HAP-1 (cell line): Measurements from ENCODE around the gene SLMAP.
A peak's percentile ranks its signal among the peaks of the same experiment; 100 is the strongest.

ENCODE experiments used
- DNase-seq, 2 experiments: peaks; one replicate each; pipeline ENCODE4 v3.0.0-alpha.2; 2016 to 2020; ENCODE audit warnings: low spot score in 2 of 2
- H3K27me3 ChIP-seq: fragments of 250-450 bp; sonication (Bioruptor Pico); 2 replicates; pipeline ENCODE4 v1.5.1; 2020; ENCODE audit warnings: low read depth, mild to moderate bottlenecking, moderate library complexity
- H3K36me3 ChIP-seq: fragments of 250-450 bp; sonication (Bioruptor Pico); replicated peaks from 2 replicates; pipeline ENCODE4 v1.5.1; 2020; ENCODE audit warnings: mild to moderate bottlenecking
- H3K4me1 ChIP-seq: fragments of 250-450 bp; sonication (Bioruptor Pico); 2 replicates; pipeline ENCODE4 v1.5.1; 2020; ENCODE audit warnings: mild to moderate bottlenecking
- H3K4me3 ChIP-seq: fragments of 250-450 bp; sonication (Bioruptor Pico); 2 replicates; pipeline ENCODE4 v1.5.1; 2020; ENCODE audit warnings: mild to moderate bottlenecking, moderate library complexity
- H3K9me3 ChIP-seq: fragments of 250-450 bp; sonication (Bioruptor Pico); 2 replicates; pipeline ENCODE4 v1.5.1; 2020; ENCODE audit warnings: mild to moderate bottlenecking, moderate library complexity
- in situ Hi-C: fragments of 300-500 bp; cut with MboI; formaldehyde crosslinking; loops from 3 replicates; pipeline ENCODE4 v1.14.3; 2020; ENCODE audit warnings: low sequenced_read_pairs, inconsistent platforms, mixed read lengths

SLMAP gene

GRCh38 chr3:57815036-57815435 is 58.9 kb downstream of the SLMAP start:
- H3K4me1 ChIP-seq = no peaks in the 10 kb centered on the region
- H3K27me3 ChIP-seq = no peaks in the 10 kb centered on the region
- no peaks in the 10 kb centered on the region; the same call in 1 of the 2 replicates for H3K36me3 ChIP-seq
- in situ Hi-C loops = no loop called here
- DNase-seq = no peak
- no peak overlapping the region for H3K4me3 ChIP-seq
- H3K9me3 ChIP-seq = peaks cover 2% of the 10 kb centered on the region; the same call in 1 of the 2 replicates

- Histone ChIP-seq H3K27me3 (no peaks in the 10 kb centered on the region), H3K4me1 (peaks cover 2% of the 10 kb centered on the region), H3K36me3 (no peaks in the 10 kb centered on the region; the same call in 1 of the 2 replicates), H3K9me3 (peaks cover 2% of the 10 kb centered on the region; the same call in 1 of the 2 replicates), H3K4me3 (no peak overlapping the region)
- DNase-seq = no peak
- in situ Hi-C loops = no loop called here
Observed at GRCh38 chr3:57816471-57817095, 60.5 kb downstream of the SLMAP start.

- in situ Hi-C loops = no loop called here
Observed at GRCh38 chr3:57818772-57819171, 62.7 kb downstream of the SLMAP start.

GRCh38 chr3:57820479-57820878 is 64.4 kb downstream of the SLMAP start:
- no peak overlapping the region for H3K4me3 ChIP-seq
- no peaks in the 10 kb centered on the region for H3K9me3 ChIP-seq
- in situ Hi-C loops = no loop called here
- DNase-seq = no peak
- H3K4me1 ChIP-seq = peaks cover 21% of the 10 kb centered on the region
- H3K36me3 ChIP-seq = no peaks in the 10 kb centered on the region
- no peaks in the 10 kb centered on the region for H3K27me3 ChIP-seq

More at GRCh38 chr3:57818772-57819171, 62.7 kb downstream of the SLMAP start:
- H3K36me3 ChIP-seq = no peaks in the 10 kb centered on the region
- H3K4me1 ChIP-seq = peaks cover 7% of the 10 kb centered on the region
- H3K4me3 ChIP-seq = no peak overlapping the region
- no peak for DNase-seq
- H3K27me3 ChIP-seq = no peaks in the 10 kb centered on the region
- H3K9me3 ChIP-seq = no peaks in the 10 kb centered on the region

- no peak overlapping the region for H3K4me3 ChIP-seq
- peaks cover 32% of the 10 kb centered on the region for H3K4me1 ChIP-seq
- H3K9me3 ChIP-seq = no peaks in the 10 kb centered on the region
- DNase-seq = no peak
- H3K36me3 ChIP-seq = no peaks in the 10 kb centered on the region
- in situ Hi-C loops = no loop called here
- H3K27me3 ChIP-seq = no peaks in the 10 kb centered on the region
Observed at GRCh38 chr3:57821765-57822164, 65.7 kb downstream of the SLMAP start.

- H3K9me3 ChIP-seq = no peaks in the 10 kb centered on the region
- H3K4me1 ChIP-seq = peaks cover 32% of the 10 kb centered on the region
- H3K4me3 ChIP-seq = no peak overlapping the region
- in situ Hi-C loops = no loop called here
- no peak for DNase-seq
- H3K27me3 ChIP-seq = no peaks in the 10 kb centered on the region
- H3K36me3 ChIP-seq = no peaks in the 10 kb centered on the region
Observed at GRCh38 chr3:57822686-57823085, 66.6 kb downstream of the SLMAP start.

- no peak overlapping the region for H3K4me3 ChIP-seq
- no peaks in the 10 kb centered on the region for H3K9me3 ChIP-seq
- no peaks in the 10 kb centered on the region for H3K36me3 ChIP-seq
- in situ Hi-C loops = no loop called here
- peak; percentile 59 to 79 for DNase-seq
- peaks cover 32% of the 10 kb centered on the region for H3K4me1 ChIP-seq
- no peaks in the 10 kb centered on the region for H3K27me3 ChIP-seq
Observed at GRCh38 chr3:57825116-57825515, 69.0 kb downstream of the SLMAP start.

GRCh38 chr3:57826245-57826951 is 70.3 kb downstream of the SLMAP start:
- H3K27me3 ChIP-seq = no peaks in the 10 kb centered on the region
- H3K4me3 ChIP-seq = no peak overlapping the region
- H3K4me1 ChIP-seq = peaks cover 31% of the 10 kb centered on the region
- no peak for DNase-seq
- no peaks in the 10 kb centered on the region for H3K36me3 ChIP-seq
- in situ Hi-C loops = no loop called here
- no peaks in the 10 kb centered on the region for H3K9me3 ChIP-seq

- Histone ChIP-seq H3K4me3 (no peak overlapping the region), H3K27me3 (no peaks in the 10 kb centered on the region), H3K4me1 (peaks cover 24% of the 10 kb centered on the region), H3K9me3 (no peaks in the 10 kb centered on the region), H3K36me3 (no peaks in the 10 kb centered on the region)
- in situ Hi-C loops = no loop called here
- no peak for DNase-seq
Observed at GRCh38 chr3:57826952-57827723, 71.0 kb downstream of the SLMAP start.

- no peaks in the 10 kb centered on the region for H3K9me3 ChIP-seq
- peaks cover 29% of the 10 kb centered on the region for H3K4me1 ChIP-seq
- no peak overlapping the region for H3K4me3 ChIP-seq
- DNase-seq = no peak
- in situ Hi-C loops = no loop called here
- no peaks in the 10 kb centered on the region for H3K27me3 ChIP-seq
- H3K36me3 ChIP-seq = peaks cover under 1% of the 10 kb centered on the region; the same call in 1 of the 2 replicates
Observed at GRCh38 chr3:57827757-57828156, 71.6 kb downstream of the SLMAP start.

- DNase-seq = no peak
- Histone ChIP-seq H3K4me1 (peaks cover 7% of the 10 kb centered on the region), H3K36me3 (peaks cover 4% of the 10 kb centered on the region), H3K9me3 (no peaks in the 10 kb centered on the region), H3K27me3 (no peaks in the 10 kb centered on the region; the same call in 1 of the 2 replicates), H3K4me3 (no peak overlapping the region)
- in situ Hi-C loops = no loop called here
Observed at GRCh38 chr3:57832486-57832885, 76.4 kb downstream of the SLMAP start.

- Histone ChIP-seq H3K4me3 (no peak overlapping the region), H3K4me1 (peaks cover 7% of the 10 kb centered on the region), H3K36me3 (peaks cover 4% of the 10 kb centered on the region), H3K27me3 (no peaks in the 10 kb centered on the region; the same call in 1 of the 2 replicates), H3K9me3 (no peaks in the 10 kb centered on the region)
- in situ Hi-C loops = no loop called here
- DNase-seq = no peak
Observed at GRCh38 chr3:57832900-57833313, 76.8 kb downstream of the SLMAP start.

- Histone ChIP-seq H3K27me3 (no peaks in the 10 kb centered on the region; the same call in 1 of the 2 replicates), H3K4me3 (no peak overlapping the region), H3K4me1 (peaks cover 7% of the 10 kb centered on the region), H3K36me3 (peaks cover 4% of the 10 kb centered on the region), H3K9me3 (no peaks in the 10 kb centered on the region)
- in situ Hi-C loops = no loop called here
- no peak for DNase-seq
Observed at GRCh38 chr3:57833763-57834162, 77.7 kb downstream of the SLMAP start.

GRCh38 chr3:57837686-57838085 is 81.6 kb downstream of the SLMAP start:
- in situ Hi-C loops = no loop called here

More at GRCh38 chr3:57837686-57838085, 81.6 kb downstream of the SLMAP start:
- H3K27me3 ChIP-seq = no peaks in the 10 kb centered on the region; the same call in 1 of the 2 replicates
- no peak overlapping the region for H3K4me3 ChIP-seq
- H3K36me3 ChIP-seq = peaks cover 4% of the 10 kb centered on the region
- H3K4me1 ChIP-seq = peaks cover 11% of the 10 kb centered on the region
- H3K9me3 ChIP-seq = no peaks in the 10 kb centered on the region
- no peak for DNase-seq
